Suprapubic skin (tissue), 3 donors: Measurements from ENCODE around the gene ARSB.
A peak's percentile ranks its signal among the peaks of the same experiment; 100 is the strongest.

ENCODE experiments used
- CTCF ChIP-seq, 2 donors: fragments of 200-600 bp in 1 of 2; fragments of 450-650 bp in 1 of 2; sonication (generic) in 1 of 2; IDR thresholded peaks; one replicate each; pipeline ENCODE4 v1.5.1; 2016 to 2019; ENCODE audit warnings: antibody characterized with exemption in 2 of 2, mild to moderate bottlenecking in 1 of 2, moderate library complexity in 1 of 2
- EP300 ChIP-seq: sonication (generic); formaldehyde crosslinking; IDR thresholded peaks from one replicate; pipeline ENCODE4 v1.6.1; 2017; ENCODE audit warnings: antibody characterized with exemption
- POLR2A ChIP-seq, 2 donors: fragments of 450-650 bp; IDR thresholded peaks; one replicate each; pipeline ENCODE4 v1.6.1; 2017; ENCODE audit warnings: antibody characterized with exemption in 2 of 2, mild to moderate bottlenecking in 2 of 2, moderate library complexity in 2 of 2

DNA sequence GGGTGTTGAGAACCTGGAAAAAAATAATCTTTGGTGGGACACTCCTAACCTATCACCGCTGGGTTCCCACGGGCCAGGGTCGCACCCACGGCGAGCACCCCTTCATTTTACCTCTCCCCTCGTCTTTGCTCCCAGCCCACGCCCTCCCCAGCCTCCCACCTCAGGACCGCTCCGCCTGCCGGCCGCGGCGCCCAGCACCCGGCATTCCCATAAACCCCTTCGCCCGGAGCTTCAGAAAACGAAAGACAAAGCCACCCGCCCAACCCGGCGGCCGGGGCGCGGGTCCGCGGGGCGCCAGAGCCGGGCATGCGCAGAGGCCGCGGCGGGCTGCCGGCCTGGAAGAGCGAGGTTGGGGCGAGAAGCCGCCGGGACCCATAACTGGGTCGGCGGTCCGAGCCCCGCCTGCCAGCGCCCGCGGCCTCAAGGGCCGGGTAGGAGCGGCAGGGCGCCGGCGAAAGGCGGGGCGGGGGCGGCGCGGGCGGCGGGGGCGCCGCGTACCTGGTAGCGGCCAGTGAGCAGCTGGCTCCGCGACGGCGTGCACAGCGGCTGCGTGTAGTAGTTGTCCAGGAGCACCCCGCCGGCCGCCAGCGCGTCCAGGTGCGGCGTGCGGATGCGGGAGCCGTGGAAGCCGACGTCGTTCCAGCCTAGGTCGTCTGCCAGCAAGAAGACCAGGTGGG lies 533 bp downstream of the ARSB start:
- TF ChIP-seq CTCF (IDR thresholded peaks at IDR 0.05), result peak; percentile 10 to 36
- no peak for TF ChIP-seq EP300
- no peak for TF ChIP-seq POLR2A (IDR thresholded peaks at IDR 0.05)
